HepG2 (cell line): ENCODE measurements around the gene USP7. TPM values are rescaled to one million over a fixed set of nuclear protein-coding genes. Genes with fewer than 3 reads are reported as not detected.

Experiments used
- EED ChIP-seq: sonication (generic); formaldehyde crosslinking; IDR thresholded peaks from 2 replicates; pipeline ENCODE4 v1.5.0; 2020; ENCODE audit warnings: mild to moderate bottlenecking, missing genetic modification reagents
- GTF3A ChIP-seq: sonication (generic); formaldehyde crosslinking; conservative IDR thresholded peaks from 2 replicates; pipeline ENCODE4 v1.4.0; 2020; ENCODE audit warnings: mild to moderate bottlenecking, missing genetic modification reagents
- HES4 ChIP-seq: sonication (generic); formaldehyde crosslinking; IDR thresholded peaks from 2 replicates; pipeline ENCODE4 v1.9.0; 2021; ENCODE audit warnings: mild to moderate bottlenecking, missing genetic modification reagents, borderline replicate concordance
- HNF1A ChIP-seq, 2 experiments: sonication (generic) in 1 of 2; formaldehyde crosslinking in 1 of 2; IDR thresholded peaks; 2 replicates each; pipeline versions ENCODE4 v1.4.0 to v1.6.1; 2016 to 2020; ENCODE audit warnings: borderline replicate concordance in 1 of 2, low read depth in 1 of 2, mild to moderate bottlenecking in 1 of 2, missing genetic modification reagents in 1 of 2
- HNRNPL ChIP-seq: fragments of 200-400 bp; formaldehyde crosslinking; IDR thresholded peaks from 2 replicates; pipeline ENCODE4 v1.6.1; 2017; ENCODE audit warnings: mild to moderate bottlenecking, low read depth, low read length
- KDM2A ChIP-seq: sonication (generic); formaldehyde crosslinking; IDR thresholded peaks from 2 replicates; pipeline ENCODE4 v1.4.0; 2020; ENCODE audit warnings: low read depth, missing genetic modification reagents, borderline replicate concordance
- SRSF1 ChIP-seq: fragments of 200-400 bp; formaldehyde crosslinking; optimal IDR thresholded peaks from 2 replicates; pipeline ENCODE3; 2017; ENCODE audit warnings: mild to moderate bottlenecking, low read depth, low read length, moderate library complexity
- ZFP91 ChIP-seq: sonication (generic); formaldehyde crosslinking; IDR thresholded peaks from 2 replicates; pipeline ENCODE4 v1.9.0; 2022; ENCODE audit warnings: missing genetic modification reagents, mild to moderate bottlenecking, borderline replicate concordance
- ZNF142 ChIP-seq: sonication (generic); formaldehyde crosslinking; IDR thresholded peaks from 2 replicates; pipeline ENCODE4 v1.4.0; 2020; ENCODE audit warnings: missing genetic modification reagents
- ZNF207 ChIP-seq: fragments of 450-650 bp; IDR thresholded peaks from 2 replicates; pipeline ENCODE4 v1.6.1; 2016; ENCODE audit warnings: antibody characterized with exemption, borderline replicate concordance
- ZNF567 ChIP-seq: sonication (generic); formaldehyde crosslinking; IDR thresholded peaks from 2 replicates; pipeline ENCODE4 v1.8.1; 2023; ENCODE audit warnings: mild to moderate bottlenecking, missing genetic modification reagents, borderline replicate concordance
- polyA plus RNA-seq, 8 experiments: library from polyadenylated mRNA; depleted of rRNA in 3 of 8; stranded (reverse) in 7 of 8; unstranded in 1 of 8; fragments of >200 nt; fragmentation: Illumina TruSeq in 4 of 8; extraction: Trizol in 4 of 8; gene quantifications; 2 replicates each; pipeline versions ENCODE4 v1.2.1 to v1.2.3, GENCODE V29; 2011 to 2016; ENCODE audit warnings: low read depth in 4 of 8, missing spikeins in 1 of 8, mixed read lengths in 1 of 8; ENCODE audit not compliant: insufficient read depth in 1 of 8
- total RNA-seq, 5 experiments: library from RNA; depleted of rRNA; stranded (reverse); fragments of >200 nt; fragmentation: Illumina TruSeq; extraction: Trizol; gene quantifications; 2 replicates each; pipeline ENCODE4 v1.2.3, GENCODE V29; 2016; ENCODE audit warnings: low read depth in 1 of 5
- TF ChIP-seq, protein P1 (sequence below): IDR thresholded peaks from 2 replicates; pipeline ENCODE4 v1.6.1; 2016; ENCODE audit warnings: missing compliant biosample characterization, missing genetic modification reagents, borderline replicate concordance

Gene USP7
- total and polyA plus RNA-seq, 2 of the 13 experiments (the other 11 are each of a cell fraction or from before 2014, with no cell fraction given), result 52.5 to 173 TPM

DNA sequence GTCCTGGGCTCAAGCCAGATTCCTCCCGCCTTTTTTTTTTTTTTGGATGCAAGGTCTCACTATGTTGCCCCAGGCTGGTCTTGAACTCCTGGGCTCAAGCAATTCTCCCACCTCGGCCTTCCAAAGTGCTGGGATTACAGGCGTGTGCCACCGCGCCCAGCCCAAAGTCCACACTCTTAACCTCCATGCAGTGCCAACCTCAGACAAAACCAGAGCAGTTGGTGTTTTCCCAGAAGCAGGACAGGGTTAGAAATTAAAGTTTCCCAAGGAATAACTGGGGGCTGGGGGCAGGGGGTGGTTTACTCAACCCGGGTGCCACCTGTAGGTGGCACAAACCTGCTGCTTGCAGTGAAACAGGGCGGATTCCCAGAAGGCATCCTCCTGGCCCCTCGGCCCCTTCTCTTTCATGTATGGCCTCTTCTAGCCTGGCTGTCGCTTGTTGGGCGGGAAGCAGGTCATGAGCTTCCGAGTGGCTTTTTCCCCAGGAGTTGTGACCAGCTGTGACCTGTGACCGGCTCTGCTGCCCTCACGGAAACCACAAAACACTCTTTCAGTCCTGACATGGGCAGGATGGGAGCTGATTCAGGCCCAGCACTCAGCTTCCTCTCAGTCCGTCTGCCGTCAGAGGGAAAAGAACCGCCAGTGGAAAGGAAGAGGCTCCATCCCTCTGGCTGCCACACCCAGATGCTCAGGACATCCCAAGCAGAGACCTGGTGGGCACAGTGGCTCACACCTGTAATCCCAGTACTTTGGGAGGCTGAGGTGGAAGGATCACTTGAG is 25.6 kb upstream of the USP7 start (continued):
- TF ChIP-seq ZNF142 (CRISPR knock-in tag), result no peak
- TF ChIP-seq HES4 (CRISPR knock-in tag), result no peak
- TF ChIP-seq, protein P1, sequence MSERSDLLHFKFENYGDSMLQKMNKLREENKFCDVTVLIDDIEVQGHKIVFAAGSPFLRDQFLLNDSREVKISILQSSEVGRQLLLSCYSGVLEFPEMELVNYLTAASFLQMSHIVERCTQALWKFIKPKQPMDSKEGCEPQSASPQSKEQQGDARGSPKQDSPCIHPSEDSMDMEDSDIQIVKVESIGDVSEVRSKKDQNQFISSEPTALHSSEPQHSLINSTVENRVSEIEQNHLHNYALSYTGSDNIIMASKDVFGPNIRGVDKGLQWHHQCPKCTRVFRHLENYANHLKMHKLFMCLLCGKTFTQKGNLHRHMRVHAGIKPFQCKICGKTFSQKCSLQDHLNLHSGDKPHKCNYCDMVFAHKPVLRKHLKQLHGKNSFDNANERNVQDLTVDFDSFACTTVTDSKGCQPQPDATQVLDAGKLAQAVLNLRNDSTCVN (CRISPR knock-in tag), result no peak; the same call in 1 of the 2 replicates
- TF ChIP-seq HNF1A (IDR thresholded peaks at IDR 0.05; ENCODE audit: low read depth), result no peak
- no peak for TF ChIP-seq HNF1A (CRISPR knock-in tag; IDR thresholded peaks at IDR 0.05; ENCODE audit: borderline replicate concordance)
- no peak; the same call in 1 of the 2 replicates for TF ChIP-seq GTF3A
- 0 out of 2 replicates have a peak, but pooled peaks have one; percentile 16 for TF ChIP-seq EED (CRISPR knock-in tag)
- TF ChIP-seq SRSF1, result peak; percentile 62
- peak; percentile 98 for TF ChIP-seq HNRNPL
- TF ChIP-seq ZNF567 (CRISPR knock-in tag), result no peak
- TF ChIP-seq ZNF207, result no peak
- peak; percentile 5; the same call in 1 of the 2 replicates for TF ChIP-seq ZFP91 (CRISPR knock-in tag)
- TF ChIP-seq KDM2A (CRISPR knock-in tag), result no peak; the same call in 1 of the 2 replicates
